HL-60/S4 treated with retinoic acid at 250 ng/mL for 4 days and 3 days (cell line): ENCODE measurements around the gene PFN3.

Experiments
- in situ Hi-C: fragments of 300-500 bp; cut with MboI; formaldehyde crosslinking; loops from 2 replicates; pipeline ENCODE4 v1.7.0; 2022; ENCODE audit warnings: low sequenced_read_pairs

PFN3 gene

DNA sequence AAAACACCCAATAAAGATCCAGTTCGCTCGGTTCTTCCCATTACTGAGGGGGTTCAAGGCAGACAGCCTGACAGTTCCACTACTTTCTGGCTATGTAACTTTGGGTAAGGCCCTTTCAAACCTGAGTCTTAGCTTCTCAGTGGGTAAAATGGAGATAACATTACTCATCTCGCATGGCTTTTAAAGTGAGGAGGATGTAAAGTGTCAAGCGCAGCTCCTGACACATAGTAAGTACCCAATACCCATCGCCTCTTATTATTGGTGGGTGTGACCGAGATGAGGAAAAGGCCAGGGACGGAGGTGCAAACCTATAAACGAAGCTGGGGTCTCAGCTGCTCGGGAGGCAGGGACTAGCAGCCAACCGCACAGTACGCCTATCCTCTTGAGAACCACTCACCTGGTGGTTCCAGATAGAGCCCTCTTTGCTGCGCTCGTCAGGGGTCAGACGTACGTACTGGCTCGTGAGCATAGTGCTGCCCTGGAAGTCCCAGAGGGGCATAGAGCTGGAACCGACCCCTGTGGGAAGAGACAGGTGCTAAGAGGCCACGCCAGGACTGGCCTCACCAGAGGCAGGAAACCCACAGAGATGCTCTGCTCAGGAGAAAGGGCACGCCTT is 49.6 kb downstream of the PFN3 start:
- in situ Hi-C loops, result no loop called here
